K562 (cell line): ENCODE data around the gene PPP3CB.

ENCODE experiments used
- CTCF ChIP-seq, 3 experiments: IDR thresholded peaks in 2 of 3; conservative IDR thresholded peaks in 1 of 3; 2 replicates each; pipeline ENCODE4 v1.5.1; 2011 to 2012; ENCODE audit warnings: low read length in 3 of 3, mild to moderate bottlenecking in 3 of 3, control low read depth in 2 of 3, improper control_type of control experiment in 1 of 3, inconsistent platforms in 1 of 3, low read depth in 1 of 3, mixed read lengths in 1 of 3, moderate library complexity in 1 of 3; ENCODE audit not compliant: insufficient read depth in 2 of 3
- DLX4 ChIP-seq: fragments of 250-450 bp; sonication (Bioruptor Pico); IDR thresholded peaks from 2 replicates; pipeline ENCODE4 v1.6.1; 2021; ENCODE audit warnings: mild to moderate bottlenecking
- MYC ChIP-seq, 2 experiments: fragments of 250-450 bp in 1 of 2; sonication (Bioruptor Pico) in 1 of 2; IDR thresholded peaks; 2 replicates each; pipeline versions ENCODE4 v1.5.1 to v1.6.1; 2012 to 2021; ENCODE audit warnings: low read depth in 2 of 2, borderline replicate concordance in 1 of 2, improper control_type of control experiment in 1 of 2, low read length in 1 of 2, mild to moderate bottlenecking in 1 of 2, moderate library complexity in 1 of 2
- SP1 ChIP-seq: sonication (generic); formaldehyde crosslinking; IDR thresholded peaks from 2 replicates; pipeline ENCODE4 v1.8.1; 2022; ENCODE audit warnings: mild to moderate bottlenecking, missing genetic modification reagents

GRCh38 chr10:73478636-73479035, 17.2 kb downstream of the PPP3CB start:
- no peak for TF ChIP-seq CTCF (IDR thresholded peaks at IDR 0.05 in 2 of 3, conservative IDR thresholded peaks at IDR 0.05 in 1 of 3; ENCODE audit: insufficient read depth in 2 of 3, low read depth in 1 of 3, low read length in 3 of 3)
- no peak for TF ChIP-seq SP1 (CRISPR knock-in tag)
- no peak for TF ChIP-seq DLX4 (CRISPR knock-in tag)
- TF ChIP-seq MYC (IDR thresholded peaks at IDR 0.05; ENCODE audit: low read depth, low read length), result no peak
- TF ChIP-seq MYC (CRISPR knock-in tag; IDR thresholded peaks at IDR 0.05; ENCODE audit: borderline replicate concordance, low read depth), result no peak
